HL-60 (cell line): Measurements from ENCODE around the gene BTBD10.

Source experiments
- DNase-seq, 2 experiments: peaks; one replicate each; pipeline ENCODE4 v3.0.0-alpha.2; 2010 to 2020; ENCODE audit warnings: low read depth in 1 of 2, low spot score in 1 of 2
- H3K27ac ChIP-seq: fragments of 250-450 bp; sonication (Bioruptor Pico); replicated peaks from 2 replicates; pipeline ENCODE4 v1.5.1; 2020; ENCODE audit warnings: mild to moderate bottlenecking, moderate library complexity
- H3K27me3 ChIP-seq: fragments of 250-450 bp; sonication (Bioruptor Pico); 2 replicates; pipeline ENCODE4 v1.5.1; 2021; ENCODE audit warnings: mild to moderate bottlenecking, moderate library complexity; ENCODE audit not compliant: insufficient read depth, poor library complexity, severe bottlenecking
- H3K4me3 ChIP-seq: replicated peaks from 2 replicates; pipeline ENCODE4 v1.5.1; 2011; ENCODE audit warnings: mild to moderate bottlenecking, control low read depth, low read length; ENCODE audit not compliant: insufficient read depth
- CTCF ChIP-seq: IDR thresholded peaks from one replicate; pipeline ENCODE4 v1.5.1; 2011; ENCODE audit warnings: low read length, control low read depth, inconsistent platforms; ENCODE audit not compliant: insufficient read depth
- GABPA ChIP-seq: IDR thresholded peaks from 2 replicates; pipeline ENCODE4 v1.6.1; 2012; ENCODE audit warnings: low read depth
- POLR2AphosphoS5 ChIP-seq: IDR thresholded peaks from 2 replicates; pipeline ENCODE4 v1.6.1; 2012; ENCODE audit warnings: low read depth
- REST ChIP-seq: IDR thresholded peaks from 2 replicates; pipeline ENCODE4 v1.6.1; 2012; ENCODE audit warnings: low read depth; ENCODE audit not compliant: insufficient replicate concordance
- SPI1 ChIP-seq: IDR thresholded peaks from 2 replicates; pipeline ENCODE4 v1.6.1; 2012; ENCODE audit warnings: low read depth, mild to moderate bottlenecking, borderline replicate concordance

BTBD10 gene

GRCh38 chr11:13375798-13376197 lies 87.2 kb downstream of the BTBD10 start:
- TF ChIP-seq REST (no peak), CTCF (no peak), POLR2AphosphoS5 (no peak), GABPA (no peak), SPI1 (no peak)
- no peak for DNase-seq
- no peak overlapping the region for H3K4me3 ChIP-seq

GRCh38 chr11:13373216-13373615 lies 89.8 kb downstream of the BTBD10 start:
- TF ChIP-seq REST (no peak), POLR2AphosphoS5 (no peak), GABPA (no peak), CTCF (no peak), SPI1 (no peak)
- no peak for DNase-seq
- H3K27me3 ChIP-seq: no peaks in the 10 kb centered on the region
- no peak overlapping the region for H3K4me3 ChIP-seq
- no peak overlapping the region for H3K27ac ChIP-seq

More at GRCh38 chr11:13375798-13376197, 87.2 kb downstream of the BTBD10 start:
- no peaks in the 10 kb centered on the region for H3K27me3 ChIP-seq
- no peak overlapping the region for H3K27ac ChIP-seq

GRCh38 chr11:13368041-13368446 lies 95.0 kb downstream of the BTBD10 start:
- DNase-seq: no peak
- H3K27ac ChIP-seq: no peak overlapping the region
- no peak overlapping the region for H3K4me3 ChIP-seq
- no peaks in the 10 kb centered on the region for H3K27me3 ChIP-seq
- TF ChIP-seq REST (no peak), SPI1 (no peak), CTCF (no peak)
